ENCODE results near the gene DNASE1. TPM values are rescaled to one million over a fixed set of nuclear protein-coding genes. Genes with fewer than 3 reads are reported as not detected.

DNASE1 gene
- total and polyA plus RNA-seq, 8 donors, result 10.4 to 128 (median 38.2) TPM

- H3K27ac ChIP-seq, result no peak overlapping the region
- no peak for DNase-seq
- WGBS, 5 donors, result 81 to 98% (median 86%) methylated on average over 6 to 10 of the region's 10 CpGs
- no peaks in the 10 kb centered on the region for H3K9me3 ChIP-seq
- H3K4me1 ChIP-seq, result no peaks in the 10 kb centered on the region
- no peak overlapping the region for H3K4me3 ChIP-seq
- intact Hi-C loops (cut with DNase I; ENCODE audit: low total_unique reads), result no loop called here
- H3K27me3 ChIP-seq, result no peaks in the 10 kb centered on the region
- no peak for TF ChIP-seq EP300 (IDR thresholded peaks at IDR 0.05)
- no peak for TF ChIP-seq CTCF (IDR thresholded peaks at IDR 0.05)
- no peak for TF ChIP-seq POLR2A (IDR thresholded peaks at IDR 0.05)
- no peak for TF ChIP-seq POLR2AphosphoS5 (IDR thresholded peaks at IDR 0.05)
- H3K36me3 ChIP-seq, result peaks cover 31 to 84% (median 76%) of the 10 kb centered on the region in 4 donors
These were observed 14.6 kb downstream of the DNASE1 start for GRCh38 chr16:3669082-3669481.

GRCh38 chr16:3670711-3671110 lies 16.2 kb downstream of the DNASE1 start:
- Histone ChIP-seq H3K9me3 (no peaks in the 10 kb centered on the region), H3K36me3 (peaks cover 32 to 84% (median 76%) of the 10 kb centered on the region in 4 donors), H3K4me3 (no peak overlapping the region), H3K4me1 (no peaks in the 10 kb centered on the region), H3K27ac (no peak overlapping the region), H3K27me3 (no peaks in the 10 kb centered on the region)
- no peak for DNase-seq
- TF ChIP-seq CTCF (IDR thresholded peaks at IDR 0.05), result no peak
- TF ChIP-seq EP300 (IDR thresholded peaks at IDR 0.05), result no peak
- no peak for TF ChIP-seq POLR2AphosphoS5 (IDR thresholded peaks at IDR 0.05)
- TF ChIP-seq POLR2A (IDR thresholded peaks at IDR 0.05), result no peak
- intact Hi-C loops (cut with DNase I; ENCODE audit: low total_unique reads), result no loop called here
- WGBS, 5 donors, result 87 to 94% (median 92%) methylated on average over 13 of the region's 13 CpGs

- intact Hi-C loops (cut with DNase I; ENCODE audit: low total_unique reads), result no loop called here
- Histone ChIP-seq H3K4me3 (no peak overlapping the region), H3K27me3 (no peaks in the 10 kb centered on the region), H3K27ac (no peak overlapping the region), H3K36me3 (peaks cover 34 to 85% (median 78%) of the 10 kb centered on the region in 4 donors), H3K4me1 (no peaks in the 10 kb centered on the region), H3K9me3 (no peaks in the 10 kb centered on the region)
- TF ChIP-seq CTCF (IDR thresholded peaks at IDR 0.05) (no peak), POLR2AphosphoS5 (IDR thresholded peaks at IDR 0.05) (no peak), POLR2A (IDR thresholded peaks at IDR 0.05) (no peak), EP300 (IDR thresholded peaks at IDR 0.05) (no peak)
- DNase-seq, result no peak
- WGBS, 5 donors, result 88 to 97% (median 95%) methylated on average over 11 of the region's 11 CpGs
These were observed 16.9 kb downstream of the DNASE1 start for GRCh38 chr16:3671424-3671823.

- DNase-seq, result no peak
- Histone ChIP-seq H3K27me3 (no peaks in the 10 kb centered on the region), H3K4me1 (no peaks in the 10 kb centered on the region), H3K4me3 (no peak overlapping the region), H3K27ac (no peak overlapping the region), H3K9me3 (no peaks in the 10 kb centered on the region), H3K36me3 (peaks cover 39 to 91% (median 83%) of the 10 kb centered on the region in 4 donors)
- TF ChIP-seq POLR2A (IDR thresholded peaks at IDR 0.05) (no peak), POLR2AphosphoS5 (IDR thresholded peaks at IDR 0.05) (no peak), CTCF (IDR thresholded peaks at IDR 0.05) (no peak), EP300 (IDR thresholded peaks at IDR 0.05) (no peak)
- intact Hi-C loops (cut with DNase I; ENCODE audit: low total_unique reads), result no loop called here
- WGBS, 5 donors, result 94 to 97% (median 96%) methylated on average over 18 to 26 of the region's 26 CpGs
These were observed 18.1 kb downstream of the DNASE1 start for GRCh38 chr16:3672571-3673041.

All from stomach (tissue), 9 donors.